ENCODE measurements around the gene ANTXR2.

GRCh38 chr4:80029364-80029763 lies 43.7 kb downstream of the ANTXR2 start:
- TF ChIP-seq CTCF (conservative IDR thresholded peaks at IDR 0.05; ENCODE audit: low read length) (no peak), EZH2phosphoT487 (IDR thresholded peaks at IDR 0.05; ENCODE audit: borderline replicate concordance, low read depth, low read length) (no peak)
